ENCODE results near the gene PHKA1.

The PHKA1 gene

GRCh38 chrX:72662020-72662747 lies 51.9 kb downstream of the PHKA1 start:
- no peak for DNase-seq (ENCODE audit: low read depth)
- no peak for TF ChIP-seq CTCF (conservative IDR thresholded peaks at IDR 0.05; ENCODE audit: low read depth, low read length)
- H3K4me3 ChIP-seq (ENCODE audit: low read length): no peak overlapping the region

- no peak for TF ChIP-seq CTCF (conservative IDR thresholded peaks at IDR 0.05; ENCODE audit: low read depth, low read length)
- H3K4me3 ChIP-seq (ENCODE audit: low read length): no peak overlapping the region
- no peak for DNase-seq (ENCODE audit: low read depth)
Measured at GRCh38 chrX:72659723-72660122, 54.4 kb downstream of the PHKA1 start.

GRCh38 chrX:72652082-72652481 lies 62.0 kb downstream of the PHKA1 start:
- no peak for DNase-seq (ENCODE audit: low read depth)
- no peak overlapping the region for H3K4me3 ChIP-seq (ENCODE audit: low read length)
- TF ChIP-seq CTCF (conservative IDR thresholded peaks at IDR 0.05; ENCODE audit: low read depth, low read length): no peak

- H3K4me3 ChIP-seq (ENCODE audit: low read length): no peak overlapping the region
- no peak for TF ChIP-seq CTCF (conservative IDR thresholded peaks at IDR 0.05; ENCODE audit: low read depth, low read length)
- no peak for DNase-seq (ENCODE audit: low read depth)
Measured at GRCh38 chrX:72644946-72645345, 69.2 kb downstream of the PHKA1 start.

- no peak for TF ChIP-seq CTCF (conservative IDR thresholded peaks at IDR 0.05; ENCODE audit: low read depth, low read length)
- DNase-seq (ENCODE audit: low read depth): no peak
- H3K4me3 ChIP-seq (ENCODE audit: low read length): no peak overlapping the region
Measured at GRCh38 chrX:72641611-72642010, 72.5 kb downstream of the PHKA1 start.

- H3K4me3 ChIP-seq (ENCODE audit: low read length): no peak overlapping the region
- DNase-seq (ENCODE audit: low read depth): no peak
- no peak for TF ChIP-seq CTCF (conservative IDR thresholded peaks at IDR 0.05; ENCODE audit: low read depth, low read length)
Measured at GRCh38 chrX:72635930-72636329, 78.2 kb downstream of the PHKA1 start.

GRCh38 chrX:72634331-72634730 lies 79.8 kb downstream of the PHKA1 start:
- DNase-seq (ENCODE audit: low read depth): no peak
- H3K4me3 ChIP-seq (ENCODE audit: low read length): no peak overlapping the region
- no peak for TF ChIP-seq CTCF (conservative IDR thresholded peaks at IDR 0.05; ENCODE audit: low read depth, low read length)

Data from retinal pigment epithelial cell (primary cell).